SJSA1 (cell line): Measurements from ENCODE around the gene BCL2. TPM values are rescaled to one million over a fixed set of nuclear protein-coding genes. Genes with fewer than 3 reads are reported as not detected.

ENCODE experiments used
- DNase-seq, 2 experiments: peaks; one replicate each; pipeline ENCODE4 v3.0.0-alpha.2; 2015 to 2020; ENCODE audit warnings: low spot score in 2 of 2, low read depth in 1 of 2
- H3K27ac ChIP-seq: fragments of 250-450 bp; sonication (Bioruptor Pico); 2 replicates; pipeline ENCODE4 v1.5.1; 2020; ENCODE audit warnings: mild to moderate bottlenecking, moderate library complexity
- H3K27me3 ChIP-seq: fragments of 250-450 bp; sonication (Bioruptor Pico); replicated peaks from 2 replicates; pipeline ENCODE4 v1.5.1; 2020; ENCODE audit warnings: mild to moderate bottlenecking, moderate library complexity
- H3K36me3 ChIP-seq: fragments of 250-450 bp; sonication (Bioruptor Pico); 2 replicates; pipeline ENCODE4 v1.5.1; 2020; ENCODE audit warnings: mild to moderate bottlenecking
- H3K4me1 ChIP-seq: fragments of 250-450 bp; sonication (Bioruptor Pico); replicated peaks from 2 replicates; pipeline ENCODE4 v1.6.1; 2021; ENCODE audit warnings: mild to moderate bottlenecking
- H3K4me3 ChIP-seq: fragments of 250-450 bp; sonication (Bioruptor Pico); 2 replicates; pipeline ENCODE4 v1.5.1; 2020; ENCODE audit warnings: mild to moderate bottlenecking
- H3K9me3 ChIP-seq: fragments of 250-450 bp; sonication (Bioruptor Pico); replicated peaks from 2 replicates; pipeline ENCODE4 v1.5.1; 2020; ENCODE audit warnings: mild to moderate bottlenecking
- total RNA-seq: library from RNA; depleted of rRNA; stranded (reverse); fragments of >200 nt; shearing (Covaris generic); gene quantifications from 2 replicates; pipeline ENCODE4 v1.2.3, GENCODE V29; 2014

BCL2 gene
- total RNA-seq, 1 experiment from 2014 or later, result 7.8 TPM

DNA sequence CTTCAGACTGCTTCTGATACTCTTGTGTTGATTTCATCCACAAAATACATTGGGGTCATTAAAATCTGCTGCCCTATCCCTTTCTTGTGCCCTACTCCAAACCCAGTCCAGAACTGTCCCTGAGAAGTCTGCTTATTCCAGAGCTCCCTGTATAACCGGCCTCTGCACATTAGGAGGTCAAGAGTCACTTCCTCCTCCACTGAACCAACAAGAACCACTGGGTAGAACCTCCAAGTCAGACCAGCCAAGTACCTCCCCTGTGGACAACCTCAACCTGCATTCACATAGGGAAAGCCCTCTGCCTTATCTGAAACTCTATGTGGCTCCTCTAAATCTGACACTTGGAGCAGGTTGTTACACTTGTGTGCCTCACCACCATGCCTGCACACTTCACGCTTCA, 25.3 kb upstream of the BCL2 start:
- Histone ChIP-seq H3K9me3 (no peaks in the 10 kb centered on the region), H3K4me1 (no peaks in the 10 kb centered on the region), H3K27me3 (no peaks in the 10 kb centered on the region), H3K4me3 (no peak overlapping the region), H3K27ac (no peak overlapping the region), H3K36me3 (peaks cover 73% of the 10 kb centered on the region)
- DNase-seq, result no peak

DNA sequence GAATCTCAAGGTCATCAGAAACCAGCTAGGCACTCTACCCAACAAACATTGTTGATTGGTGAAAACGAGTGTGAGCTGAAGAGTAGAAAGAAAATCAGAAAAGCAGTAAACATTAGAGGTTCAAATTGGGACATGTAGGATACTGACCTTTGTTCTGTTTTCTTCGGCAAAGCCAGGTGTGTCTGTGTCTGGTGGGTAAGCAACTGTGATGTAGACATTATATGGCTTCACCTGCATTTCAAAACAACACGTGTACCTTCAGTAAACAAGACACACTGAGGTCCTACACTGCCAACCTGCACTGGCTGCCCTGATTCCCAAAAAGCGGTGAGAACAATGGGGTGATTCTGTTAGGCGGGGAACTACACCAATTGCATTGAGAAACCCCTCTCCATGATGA, 24.7 kb upstream of the BCL2 start:
- H3K36me3 ChIP-seq, result peaks cover 73% of the 10 kb centered on the region
- H3K4me3 ChIP-seq, result no peak overlapping the region
- H3K27me3 ChIP-seq, result no peaks in the 10 kb centered on the region

GRCh38 chr18:63342206-63342605, 22.6 kb upstream of the BCL2 start:
- Histone ChIP-seq H3K36me3 (peaks cover 77% of the 10 kb centered on the region), H3K27ac (no peak overlapping the region), H3K27me3 (no peaks in the 10 kb centered on the region), H3K9me3 (no peaks in the 10 kb centered on the region), H3K4me3 (no peak overlapping the region), H3K4me1 (no peaks in the 10 kb centered on the region)
- no peak for DNase-seq

More for the DNA sequence above, 24.7 kb upstream of the BCL2 start:
- Histone ChIP-seq H3K9me3 (no peaks in the 10 kb centered on the region), H3K4me1 (no peaks in the 10 kb centered on the region), H3K27ac (no peak overlapping the region)
- DNase-seq, result no peak

- peaks cover 6% of the 10 kb centered on the region; the same call in 1 of the 2 replicates for H3K4me1 ChIP-seq
Observed at GRCh38 chr18:63339920-63340484, 20.4 kb upstream of the BCL2 start.

DNA sequence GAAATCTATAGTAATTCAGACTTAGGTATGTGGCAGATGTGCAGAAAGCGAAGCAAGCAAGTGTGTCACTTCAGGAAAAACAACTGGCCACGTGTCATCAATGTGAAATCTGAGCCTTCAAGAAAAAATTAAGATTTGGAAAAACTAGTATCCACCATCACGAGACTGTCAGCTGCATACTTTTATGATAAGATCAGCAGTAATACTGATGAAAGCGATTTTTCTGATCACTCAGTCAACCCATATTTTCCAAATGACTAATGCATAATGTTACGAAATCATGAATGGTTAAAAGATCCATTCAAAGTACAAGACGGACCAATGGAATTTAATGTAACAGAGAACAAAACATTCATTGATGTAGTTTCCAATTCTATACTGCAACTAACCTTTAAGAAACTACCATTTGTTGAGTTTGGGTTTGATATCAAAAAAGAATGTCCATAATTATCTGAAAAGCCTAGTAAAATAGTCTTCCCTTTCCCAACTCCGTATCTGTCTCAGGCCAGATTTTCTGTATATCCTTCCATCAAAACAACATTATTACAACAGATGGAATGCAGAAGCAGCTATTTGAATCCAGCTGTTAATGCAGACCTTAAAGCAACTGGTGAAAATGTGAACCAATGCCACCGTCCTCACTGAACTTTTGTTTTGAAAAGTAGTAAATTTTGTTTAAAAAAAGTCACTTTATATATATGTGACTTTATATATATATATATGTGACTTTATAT, 17.0 kb upstream of the BCL2 start:
- no peak for DNase-seq
- no peak overlapping the region for H3K4me3 ChIP-seq
- no peak overlapping the region for H3K27ac ChIP-seq
- H3K9me3 ChIP-seq, result no peaks in the 10 kb centered on the region
- peaks cover 79% of the 10 kb centered on the region for H3K36me3 ChIP-seq
- H3K27me3 ChIP-seq, result no peaks in the 10 kb centered on the region
- H3K4me1 ChIP-seq, result peaks cover 6% of the 10 kb centered on the region; the same call in 1 of the 2 replicates

More at GRCh38 chr18:63339920-63340484, 20.4 kb upstream of the BCL2 start:
- H3K4me3 ChIP-seq, result no peak overlapping the region
- H3K36me3 ChIP-seq, result peaks cover 74% of the 10 kb centered on the region
- H3K9me3 ChIP-seq, result no peaks in the 10 kb centered on the region
- no peak for DNase-seq
- H3K27ac ChIP-seq, result no peak overlapping the region
- no peaks in the 10 kb centered on the region for H3K27me3 ChIP-seq

- no peak for DNase-seq
- H3K36me3 ChIP-seq, result peaks cover 46% of the 10 kb centered on the region
- peaks cover 3% of the 10 kb centered on the region; the same call in 1 of the 2 replicates for H3K4me1 ChIP-seq
- H3K27me3 ChIP-seq, result no peaks in the 10 kb centered on the region
- no peak overlapping the region for H3K4me3 ChIP-seq
- no peaks in the 10 kb centered on the region for H3K9me3 ChIP-seq
- no peak overlapping the region for H3K27ac ChIP-seq
Observed at GRCh38 chr18:63331105-63331504, 11.5 kb upstream of the BCL2 start.

- Histone ChIP-seq H3K4me3 (no peak overlapping the region), H3K4me1 (no peaks in the 10 kb centered on the region), H3K27ac (no peak overlapping the region), H3K36me3 (peaks cover 31% of the 10 kb centered on the region), H3K27me3 (no peaks in the 10 kb centered on the region), H3K9me3 (no peaks in the 10 kb centered on the region)
- DNase-seq, result no peak
Observed at GRCh38 chr18:63329431-63330145, 10.0 kb upstream of the BCL2 start.

DNA sequence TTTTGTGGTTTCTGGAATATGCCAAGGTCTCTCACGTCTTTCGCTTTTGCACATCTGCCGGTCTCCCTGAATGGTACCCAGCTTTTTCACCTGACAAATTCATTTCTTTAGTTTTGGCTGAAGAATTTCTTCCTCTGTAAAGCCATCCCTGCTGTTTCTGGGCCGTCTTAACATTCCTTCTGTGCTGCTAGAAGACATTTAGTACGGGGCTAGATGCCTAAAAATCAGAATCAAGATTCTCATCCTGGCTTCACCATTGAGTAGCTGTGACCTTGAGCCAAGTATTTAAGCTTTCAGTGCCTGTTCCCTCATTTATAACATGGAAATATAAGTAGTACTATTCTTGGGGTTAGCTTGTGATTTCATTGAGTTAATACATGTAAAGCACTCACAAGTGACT, 6.4 kb upstream of the BCL2 start:
- peaks cover 6% of the 10 kb centered on the region for H3K4me1 ChIP-seq
- no peak for DNase-seq
- no peak overlapping the region for H3K27ac ChIP-seq
- no peaks in the 10 kb centered on the region for H3K27me3 ChIP-seq
- peaks cover 3% of the 10 kb centered on the region; the same call in 1 of the 2 replicates for H3K36me3 ChIP-seq
- no peak overlapping the region for H3K4me3 ChIP-seq
- H3K9me3 ChIP-seq, result no peaks in the 10 kb centered on the region

- no peaks in the 10 kb centered on the region for H3K9me3 ChIP-seq
- DNase-seq, result no peak
- H3K27ac ChIP-seq, result no peak overlapping the region
- H3K4me1 ChIP-seq, result peaks cover 11% of the 10 kb centered on the region
- H3K27me3 ChIP-seq, result no peaks in the 10 kb centered on the region
- H3K4me3 ChIP-seq, result no peak overlapping the region
- H3K36me3 ChIP-seq, result no peaks in the 10 kb centered on the region; the same call in 1 of the 2 replicates
Observed at GRCh38 chr18:63325086-63325686, 5.6 kb upstream of the BCL2 start.

DNA sequence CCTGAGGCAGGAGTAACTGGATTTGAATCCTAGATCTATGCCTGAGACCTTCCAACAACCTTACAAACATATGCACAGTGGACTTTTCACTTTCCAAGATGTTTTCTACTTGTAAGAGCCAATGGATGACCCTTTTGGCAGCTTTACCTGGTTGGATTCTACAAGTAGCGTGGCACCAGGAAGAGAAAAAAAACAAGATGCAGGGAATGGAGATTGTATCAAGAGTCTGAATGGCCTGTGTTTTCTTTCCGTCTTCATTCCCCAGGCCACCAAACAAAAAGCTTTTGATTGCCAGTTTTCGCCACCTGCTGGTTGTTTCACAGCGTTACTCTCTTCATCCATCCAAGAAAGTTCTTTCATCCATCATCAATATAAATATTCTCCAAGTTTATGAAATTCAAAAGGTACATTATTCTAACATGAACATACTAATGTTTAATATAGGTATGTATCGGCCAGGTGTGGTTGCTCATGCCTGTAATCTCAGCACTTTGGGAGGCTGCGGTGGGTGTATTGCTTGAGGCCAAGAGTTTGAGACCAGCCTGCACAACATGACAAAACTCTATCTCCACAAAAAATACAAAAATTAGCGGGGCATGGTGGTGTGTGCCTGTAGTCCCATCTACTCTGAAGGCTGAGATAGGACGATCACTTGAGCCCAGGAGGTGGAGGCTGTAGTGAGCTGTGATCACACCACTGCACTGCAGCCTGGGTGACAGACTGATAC, 3.5 kb upstream of the BCL2 start:
- peak; percentile 56 to 59 for DNase-seq
- H3K4me3 ChIP-seq, result no peak overlapping the region
- no peaks in the 10 kb centered on the region for H3K27me3 ChIP-seq
- H3K27ac ChIP-seq, result no peak overlapping the region
- H3K36me3 ChIP-seq, result no peaks in the 10 kb centered on the region
- no peaks in the 10 kb centered on the region for H3K9me3 ChIP-seq
- peaks cover 19% of the 10 kb centered on the region for H3K4me1 ChIP-seq

DNA sequence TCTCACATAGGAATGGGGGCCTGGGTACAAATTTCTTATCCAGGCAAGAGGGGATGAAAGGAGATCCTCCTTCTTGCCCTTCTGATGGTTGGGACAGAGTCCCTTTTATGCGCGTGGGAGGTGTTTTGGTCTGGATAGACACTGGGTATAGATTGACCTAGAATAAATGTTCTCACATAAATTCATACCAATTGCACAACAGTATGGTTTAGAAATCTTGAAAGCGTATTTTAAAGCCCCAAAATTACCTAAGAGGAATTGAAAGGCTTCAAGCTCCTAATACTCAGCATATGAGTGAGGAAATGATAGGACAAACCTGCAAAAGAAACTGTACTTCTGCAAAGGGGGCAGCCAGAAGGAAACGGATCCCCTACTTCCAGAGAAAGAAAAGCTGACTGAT, 2.6 kb upstream of the BCL2 start:
- Histone ChIP-seq H3K4me3 (no peak overlapping the region), H3K27ac (no peak overlapping the region), H3K36me3 (no peaks in the 10 kb centered on the region), H3K27me3 (no peaks in the 10 kb centered on the region), H3K9me3 (no peaks in the 10 kb centered on the region), H3K4me1 (peaks cover 26% of the 10 kb centered on the region)
- DNase-seq, result no peak

DNA sequence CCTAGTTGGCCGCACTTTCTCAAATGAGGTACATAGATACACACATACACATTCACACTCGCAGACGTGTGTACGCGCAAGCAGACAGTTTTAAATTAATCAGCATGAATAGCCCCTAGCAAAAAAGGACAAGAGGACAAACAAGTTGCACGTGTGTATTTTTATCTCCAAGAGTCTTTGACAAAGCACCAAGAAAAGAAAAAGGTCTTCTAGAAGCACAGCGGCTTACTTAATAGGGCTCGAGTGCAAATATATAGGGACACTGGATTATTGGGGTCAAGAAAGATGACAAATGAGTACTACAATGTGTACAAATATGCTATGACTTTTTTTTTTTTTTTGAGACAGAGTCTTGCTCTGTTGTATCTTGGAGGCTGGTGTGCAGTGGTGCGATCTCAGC, 1.7 kb upstream of the BCL2 start:
- no peak for DNase-seq
- Histone ChIP-seq H3K36me3 (no peaks in the 10 kb centered on the region), H3K4me3 (no peak overlapping the region; the same call in 1 of the 2 replicates), H3K9me3 (no peaks in the 10 kb centered on the region), H3K27me3 (no peaks in the 10 kb centered on the region), H3K4me1 (peaks cover 29% of the 10 kb centered on the region), H3K27ac (no peak overlapping the region)

- no peak for DNase-seq
- Histone ChIP-seq H3K4me3 (peak overlapping the region; percentile 60), H3K9me3 (no peaks in the 10 kb centered on the region), H3K27ac (peak overlapping the region; percentile 78; the same call in 1 of the 2 replicates), H3K36me3 (no peaks in the 10 kb centered on the region), H3K4me1 (peaks cover 29% of the 10 kb centered on the region), H3K27me3 (no peaks in the 10 kb centered on the region)
Observed at GRCh38 chr18:63320975-63321265, 1.4 kb upstream of the BCL2 start.
